Aorta (tissue), 4 donors: ENCODE results near the gene PEX11G. TPM values are rescaled to one million over a fixed set of nuclear protein-coding genes. Genes with fewer than 3 reads are reported as not detected.

Experiments
- polyA plus RNA-seq, 2 donors: library from polyadenylated mRNA; stranded (reverse); fragments of 200-250 nt; gene quantifications; one replicate each; pipeline ENCODE4 v1.2.3, GENCODE V29; 2013
- total RNA-seq, 2 donors: library from RNA; stranded (reverse); fragmentation: NEBNext Ultra II Directional; extraction: Animal tissue kit (Norgen Biotek cat#: 25700); gene quantifications; one replicate each; pipeline ENCODE4 v1.2.1, GENCODE V29; 2021
- donor health status: healthy with polysubstance abuse.
- donor health status: Bipolar disorder and iron deficiency.
- donor health status: DM: no; HTN: no; CAD: no.
- donor health status: DM: yes; HTN: yes; CAD: no.

Gene PEX11G
- total and polyA plus RNA-seq, 4 donors, result 1.9 to 5.3 (median 3.0) TPM

Other genes with a start within 250 kb of the PEX11G start
- gene INSR, start 194.6 kb downstream of the PEX11G start, total RNA-seq, result 100 to 1,000 TPM in 1 of 2 donors, 10 to 100 TPM in 1; 67.0 to 106 TPM
- 10 to 100 TPM in 1 of 2 donors, 1 to 10 TPM in 1; 4.8 to 12.0 TPM for gene INSR, start 194.6 kb downstream of the PEX11G start, polyA plus RNA-seq
- 10 to 100 TPM; 21.9 to 23.1 TPM for gene ARHGEF18, start 140.1 kb downstream of the PEX11G start, total RNA-seq
- 10 to 100 TPM in 1 of 2 donors, 1 to 10 TPM in 1; 8.3 to 10.6 TPM for gene ARHGEF18, start 140.1 kb downstream of the PEX11G start, polyA plus RNA-seq
- 10 to 100 TPM; 52.0 to 61.1 TPM for gene ZNF358, start 27.1 kb upstream of the PEX11G start, total RNA-seq
- gene ZNF358, start 27.1 kb upstream of the PEX11G start, polyA plus RNA-seq, result 100 to 1,000 TPM in 1 of 2 donors, 10 to 100 TPM in 1; 49.1 to 119 TPM
- gene MCOLN1, start 33.6 kb upstream of the PEX11G start, total RNA-seq, result 10 to 100 TPM; 21.2 to 36.0 TPM
- 10 to 100 TPM; 14.5 to 34.6 TPM for gene MCOLN1, start 33.6 kb upstream of the PEX11G start, polyA plus RNA-seq
- 100 to 1,000 TPM in 1 of 2 donors, 10 to 100 TPM in 1; 90.3 to 136 TPM for gene PNPLA6, start 46.7 kb upstream of the PEX11G start, total RNA-seq
- gene PNPLA6, start 46.7 kb upstream of the PEX11G start, polyA plus RNA-seq, result 10 to 100 TPM; 25.0 to 92.3 TPM
- gene CAMSAP3, start 106.8 kb upstream of the PEX11G start, total RNA-seq, result not detected
- gene CAMSAP3, start 106.8 kb upstream of the PEX11G start, polyA plus RNA-seq, result 1 to 10 TPM in 1 of 2 donors, under 1 TPM in 1; 0.05 to 5.0 TPM
- 10 to 100 TPM; 25.4 to 34.1 TPM for gene XAB2, start 140.5 kb upstream of the PEX11G start, total RNA-seq
- 10 to 100 TPM; 17.0 to 93.8 TPM for gene XAB2, start 140.5 kb upstream of the PEX11G start, polyA plus RNA-seq
- gene PET100, start 140.8 kb upstream of the PEX11G start, total RNA-seq, result 10 to 100 TPM; 81.2 to 95.7 TPM
- gene PET100, start 140.8 kb upstream of the PEX11G start, polyA plus RNA-seq, result 10 to 100 TPM; 67.6 to 96.4 TPM
- gene PCP2, start 144.7 kb upstream of the PEX11G start, total RNA-seq, result not detected
- gene PCP2, start 144.7 kb upstream of the PEX11G start, polyA plus RNA-seq, result not detected
- 10 to 100 TPM; 30.3 to 35.4 TPM for gene STXBP2, start 148.1 kb upstream of the PEX11G start, total RNA-seq
- 10 to 100 TPM; 11.4 to 27.4 TPM for gene STXBP2, start 148.1 kb upstream of the PEX11G start, polyA plus RNA-seq
- not detected for gene RETN, start 180.0 kb upstream of the PEX11G start, total RNA-seq
- gene RETN, start 180.0 kb upstream of the PEX11G start, polyA plus RNA-seq, result 1 to 10 TPM in 1 of 2 donors, not detected in 1; 2.6 TPM
- 1 to 10 TPM in 1 of 2 donors, under 1 TPM in 1; 0.63 to 4.3 TPM for gene MCEMP1, start 188.1 kb upstream of the PEX11G start, total RNA-seq
- 1 to 10 TPM in 1 of 2 donors, under 1 TPM in 1; 0.10 to 8.3 TPM for gene MCEMP1, start 188.1 kb upstream of the PEX11G start, polyA plus RNA-seq
- gene TRAPPC5, start 191.8 kb upstream of the PEX11G start, total RNA-seq, result 10 to 100 TPM; 54.0 to 60.1 TPM
- 10 to 100 TPM; 26.8 to 79.6 TPM for gene TRAPPC5, start 191.8 kb upstream of the PEX11G start, polyA plus RNA-seq
- gene FCER2, start 213.1 kb upstream of the PEX11G start, total RNA-seq, result 1 to 10 TPM in 1 of 2 donors, under 1 TPM in 1; 0.36 to 2.9 TPM
- not detected for gene FCER2, start 213.1 kb upstream of the PEX11G start, polyA plus RNA-seq
- gene CLEC4G, start 243.1 kb upstream of the PEX11G start, total RNA-seq, result 10 to 100 TPM in 1 of 2 donors, 1 to 10 TPM in 1; 2.8 to 26.8 TPM
- 1 to 10 TPM in 1 of 2 donors, not detected in 1; 2.3 TPM for gene CLEC4G, start 243.1 kb upstream of the PEX11G start, polyA plus RNA-seq